Suprapubic skin (tissue), 4 donors: ENCODE results near the gene ASRGL1.
"Not testable (repeated sequence)": the region's sequence is repeated elsewhere in the genome, so short reads cannot be mapped to it uniquely, and the experiment has no call there.

Experiments
- POLR2A ChIP-seq, 2 donors: fragments of 450-650 bp; IDR thresholded peaks; one replicate each; pipeline ENCODE4 v1.6.1; 2017; ENCODE audit warnings: antibody characterized with exemption in 2 of 2, mild to moderate bottlenecking in 2 of 2, moderate library complexity in 2 of 2
- POLR2AphosphoS5 ChIP-seq, 3 donors: sonication (generic); formaldehyde crosslinking; IDR thresholded peaks; one replicate each; pipeline ENCODE4 v1.6.1; 2017; ENCODE audit warnings: antibody characterized with exemption in 3 of 3
- TF ChIP-seq, protein P1 (sequence below), 2 donors: fragments of 200-600 bp in 1 of 2; fragments of 450-650 bp in 1 of 2; sonication (generic) in 1 of 2; IDR thresholded peaks; one replicate each; pipeline ENCODE4 v1.5.1; 2016 to 2019; ENCODE audit warnings: antibody characterized with exemption in 2 of 2, mild to moderate bottlenecking in 1 of 2, moderate library complexity in 1 of 2

DNA sequence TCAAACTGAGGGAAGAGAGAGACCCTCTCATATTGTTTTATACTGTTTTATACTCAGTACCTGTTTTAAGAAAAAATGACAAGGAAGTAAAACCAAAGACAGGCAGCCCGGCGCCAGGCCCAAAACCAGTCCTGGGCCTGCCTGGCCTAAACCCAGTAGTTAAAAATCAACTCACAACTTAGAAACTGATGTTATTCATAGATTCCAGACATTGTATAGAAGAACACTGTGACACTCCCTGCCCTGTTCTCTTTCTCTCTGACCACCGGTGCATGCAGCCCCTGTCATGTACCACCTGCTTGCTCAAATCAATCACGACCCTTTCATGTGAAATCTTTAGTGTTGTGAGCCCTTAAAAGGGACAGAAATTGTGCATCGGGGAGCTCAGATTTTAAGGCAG is 11.5 kb upstream of the ASRGL1 start:
- TF ChIP-seq, protein P1, sequence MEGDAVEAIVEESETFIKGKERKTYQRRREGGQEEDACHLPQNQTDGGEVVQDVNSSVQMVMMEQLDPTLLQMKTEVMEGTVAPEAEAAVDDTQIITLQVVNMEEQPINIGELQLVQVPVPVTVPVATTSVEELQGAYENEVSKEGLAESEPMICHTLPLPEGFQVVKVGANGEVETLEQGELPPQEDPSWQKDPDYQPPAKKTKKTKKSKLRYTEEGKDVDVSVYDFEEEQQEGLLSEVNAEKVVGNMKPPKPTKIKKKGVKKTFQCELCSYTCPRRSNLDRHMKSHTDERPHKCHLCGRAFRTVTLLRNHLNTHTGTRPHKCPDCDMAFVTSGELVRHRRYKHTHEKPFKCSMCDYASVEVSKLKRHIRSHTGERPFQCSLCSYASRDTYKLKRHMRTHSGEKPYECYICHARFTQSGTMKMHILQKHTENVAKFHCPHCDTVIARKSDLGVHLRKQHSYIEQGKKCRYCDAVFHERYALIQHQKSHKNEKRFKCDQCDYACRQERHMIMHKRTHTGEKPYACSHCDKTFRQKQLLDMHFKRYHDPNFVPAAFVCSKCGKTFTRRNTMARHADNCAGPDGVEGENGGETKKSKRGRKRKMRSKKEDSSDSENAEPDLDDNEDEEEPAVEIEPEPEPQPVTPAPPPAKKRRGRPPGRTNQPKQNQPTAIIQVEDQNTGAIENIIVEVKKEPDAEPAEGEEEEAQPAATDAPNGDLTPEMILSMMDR (IDR thresholded peaks at IDR 0.05) = not testable (repeated sequence)
- TF ChIP-seq POLR2A, POLR2AphosphoS5 (IDR thresholded peaks at IDR 0.05): not testable (repeated sequence)
